ENCODE results near the gene SPINK2. TPM values are rescaled to one million over a fixed set of nuclear protein-coding genes. Genes with fewer than 3 reads are reported as not detected.

Gene SPINK2
- total RNA-seq, 1 experiment from 2014 or later = not detected

Other genes starting within 250 kb of the SPINK2 start
- not detected in 2 replicates for gene HOPX, start 140.4 kb downstream of the SPINK2 start, total RNA-seq (2014; rRNA removed; shearing (Covaris generic))
- gene REST, start 86.2 kb upstream of the SPINK2 start, total RNA-seq (2014; rRNA removed; shearing (Covaris generic)) = 36.1 and 43.2 TPM in 2 replicates
- gene NOA1, start 155.9 kb upstream of the SPINK2 start, total RNA-seq (2014; rRNA removed; shearing (Covaris generic)) = 11.0 and 12.0 TPM in 2 replicates
- 138 and 174 TPM in 2 replicates for gene POLR2B, start 157.2 kb upstream of the SPINK2 start, total RNA-seq (2014; rRNA removed; shearing (Covaris generic))